B cell (primary cell): Measurements from ENCODE around the gene PPARD. TPM values are rescaled to one million over a fixed set of nuclear protein-coding genes. Genes with fewer than 3 reads are reported as not detected.

Experiments used
- ATAC-seq: fragments of 200-7000 bp; cut with Tn5 transposase; one replicate; pipeline ENCODE4 v1.10.0; 2021; ENCODE audit warnings: low read depth, mild to moderate bottlenecking, moderate number of reproducible peaks, moderate library complexity
- CTCF ChIA-PET: fragments of 350-600 bp; sonication (Branson Sonifier 250); formaldehyde crosslinking; loops from one replicate; lab custom pipeline; 2021; ENCODE audit warnings: antibody characterized with exemption, inconsistent platforms; lab: Charles Lee
- POLR2A ChIA-PET: fragments of 350-600 bp; sonication (Branson Sonifier 250); formaldehyde crosslinking; loops from one replicate; lab custom pipeline; 2021; ENCODE audit warnings: antibody characterized with exemption; lab: Charles Lee
- DNase-seq: peaks from one replicate; pipeline ENCODE4 v3.0.0; 2013
- H2AFZ ChIP-seq: 2 replicates; pipeline ENCODE4 v1.6.1; 2012; ENCODE audit warnings: mild to moderate bottlenecking, low read depth, low read length; ENCODE audit not compliant: insufficient read depth, poor library complexity, severe bottlenecking
- H3K27ac ChIP-seq, 2 donors: 1 replicate in 1 of 2; 2 replicates in 1 of 2; pipeline ENCODE4 v1.5.1; 2012 to 2013; ENCODE audit warnings: low read length in 2 of 2, mild to moderate bottlenecking in 2 of 2, moderate library complexity in 1 of 2
- H3K27me3 ChIP-seq, 4 experiments: fragments of 200-600 bp in 1 of 4; sonication (generic) in 1 of 4; replicated peaks in 1 of 4; 1 replicate in 2 of 4; 2 replicates in 2 of 4; pipeline versions ENCODE4 v1.6.1 to v1.7.0; 2013 to 2016; ENCODE audit warnings: low read length in 3 of 4, mild to moderate bottlenecking in 2 of 4, mixed read lengths in 1 of 4, moderate library complexity in 1 of 4; ENCODE audit not compliant: insufficient read depth in 4 of 4, control insufficient read depth in 3 of 4; ENCODE audit errors: control extremely low read depth in 1 of 4
- H3K36me3 ChIP-seq, 2 experiments: replicated peaks in 1 of 2; 1 replicate in 1 of 2; 2 replicates in 1 of 2; pipeline versions ENCODE4 v1.6.1 to v1.7.1; 2013; ENCODE audit warnings: low read length in 1 of 2; ENCODE audit not compliant: insufficient read depth in 2 of 2, control insufficient read depth in 1 of 2; ENCODE audit errors: control extremely low read depth in 1 of 2, extremely low read depth in 1 of 2
- H3K4me1 ChIP-seq, 2 donors: fragments of 200-600 bp in 1 of 2; sonication (generic) in 1 of 2; 1 replicate in 1 of 2; 2 replicates in 1 of 2; pipeline versions ENCODE4 v1.5.1 to v1.6.1; 2013 to 2017; ENCODE audit warnings: low read length in 2 of 2; ENCODE audit not compliant: control insufficient read depth in 2 of 2, insufficient read depth in 2 of 2
- H3K4me2 ChIP-seq: replicated peaks from 2 replicates; pipeline ENCODE3; 2012; ENCODE audit warnings: mild to moderate bottlenecking, low read depth, low read length; ENCODE audit not compliant: poor library complexity, severe bottlenecking
- H3K4me3 ChIP-seq, 5 experiments: fragments of 200-600 bp in 1 of 5; sonication (generic) in 1 of 5; 1 replicate in 3 of 5; 2 replicates in 2 of 5; pipeline versions ENCODE4 v1.5.1 to v1.7.0; 2011 to 2016; ENCODE audit warnings: low read length in 4 of 5, mild to moderate bottlenecking in 4 of 5, low read depth in 2 of 5, control low read depth in 1 of 5, moderate library complexity in 1 of 5; ENCODE audit not compliant: insufficient read depth in 1 of 5; ENCODE audit errors: control extremely low read depth in 1 of 5, extremely low read depth in 1 of 5
- H3K79me2 ChIP-seq: fragments of 200-600 bp; sonication (generic); one replicate; pipeline ENCODE4 v1.6.0; 2016; ENCODE audit warnings: low read length; ENCODE audit not compliant: control insufficient read depth, insufficient read depth
- H3K9ac ChIP-seq: fragments of 200-600 bp; sonication (generic); 2 replicates; pipeline ENCODE4 v1.6.1; 2017; ENCODE audit warnings: mild to moderate bottlenecking, low read length, moderate library complexity
- H3K9me3 ChIP-seq, 3 donors: one replicate each; pipeline versions ENCODE4 v1.6.1 to v1.7.1; 2013; ENCODE audit warnings: low read length in 2 of 3; ENCODE audit not compliant: control insufficient read depth in 2 of 3, insufficient read depth in 1 of 3; ENCODE audit errors: control extremely low read depth in 1 of 3
- H4K20me1 ChIP-seq: 2 replicates; pipeline ENCODE4 v1.6.0; 2012; ENCODE audit warnings: mild to moderate bottlenecking, low read length; ENCODE audit not compliant: insufficient read depth, control insufficient read depth, poor library complexity, severe bottlenecking
- H3K27ac Mint-ChIP-seq: one replicate; pipeline ENCODE4 v1.8.0; 2021; ENCODE audit warnings: mixed read lengths
- H3K27me3 Mint-ChIP-seq: one replicate; pipeline ENCODE4 v1.8.0; 2021; ENCODE audit warnings: mixed read lengths
- H3K4me1 Mint-ChIP-seq: one replicate; pipeline ENCODE4 v1.8.0; 2021; ENCODE audit warnings: mixed read lengths
- H3K4me3 Mint-ChIP-seq: one replicate; pipeline ENCODE4 v1.8.0; 2021; ENCODE audit warnings: mixed read lengths
- H3K9me3 Mint-ChIP-seq: one replicate; pipeline ENCODE4 v1.8.0; 2022; ENCODE audit warnings: mixed read lengths; ENCODE audit not compliant: insufficient read depth
- CTCF ChIP-seq: fragments of 200-600 bp; IDR thresholded peaks from one replicate; pipeline ENCODE4 v1.8.0; 2022; ENCODE audit warnings: antibody characterized with exemption, mild to moderate bottlenecking
- EZH2 ChIP-seq: IDR thresholded peaks from 2 replicates; pipeline ENCODE4 v1.6.1; 2012; ENCODE audit warnings: borderline replicate concordance, low read depth, mild to moderate bottlenecking, moderate library complexity, low read length; ENCODE audit not compliant: insufficient read depth, poor library complexity, severe bottlenecking
- WGBS: methylation state at CpG from one replicate; pipeline ENCODE4 v1.1.5; 2013; ENCODE audit warnings: missing lambda C conversion rate; ENCODE audit not compliant: insufficient coverage; 5-methylcytosine and 5-hydroxymethylcytosine counted together
- intact Hi-C: fragments of 100-400 bp; cut with micrococcal nuclease; formaldehyde crosslinking; loops from one replicate; pipeline ENCODE4 v1.10.0; 2022
- polyA plus RNA-seq: library from polyadenylated mRNA; depleted of rRNA; stranded (reverse); fragments of >200 nt; gene quantifications from 2 replicates; pipeline ENCODE4 v1.2.3, GENCODE V29; 2012
- total RNA-seq, 2 donors: library from RNA; stranded (reverse); fragments of 120-200 nt in 1 of 2; gene quantifications; 1 replicate in 1 of 2; 2 replicates in 1 of 2; pipeline versions ENCODE4 v1.2.3 to v1.2.4, GENCODE V29; 2013 to 2022

Gene PPARD
- total and polyA plus RNA-seq, 2 donors (not counting 1 experiment from before 2014, with no cell fraction given), result 37.9 to 38.9 TPM

DNA sequence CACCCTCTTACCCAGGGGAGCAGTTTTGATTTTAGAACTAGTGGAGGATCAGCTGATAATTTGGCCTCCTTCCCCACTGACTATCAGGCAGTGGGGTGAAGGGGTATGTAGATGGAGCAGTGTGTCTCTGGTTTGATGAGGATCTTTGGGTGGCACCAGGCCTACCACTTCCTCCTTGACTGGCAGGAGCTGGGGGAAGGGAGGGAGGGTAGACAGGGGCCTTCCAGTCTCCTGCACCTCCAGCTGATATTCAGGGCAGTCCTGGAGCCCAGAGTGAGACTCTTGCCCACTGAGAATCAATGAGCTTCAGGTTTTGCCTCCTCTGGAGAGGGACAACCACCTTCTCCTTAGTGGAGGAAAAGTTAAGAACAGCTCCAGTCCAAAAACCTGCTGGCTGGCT lies 41.5 kb upstream of the PPARD start:
- ChIA-PET POLR2A (interaction anchor here (0.6 to 1.0 kb wide), 2 partner anchors 29 to 30 kb away, joined by 3 to 7 read pairs; no protein-coding TSS in a partner anchor), CTCF (interaction anchor here (0.8 to 13.2 kb wide), 8 partner anchors 9 to 166 kb away, joined by 3 to 301 read pairs (median 5); partner anchors contain the start of genes FANCE, PPARD and RPL10A)
- Histone ChIP-seq H3K9ac (peak overlapping the region; percentile 92), H3K79me2 (peaks cover 80% of the 10 kb centered on the region), H3K4me1 (peaks cover 64 to 82% of the 10 kb centered on the region in 2 donors), H3K9me3 (no peaks in the 10 kb centered on the region), H4K20me1 (no peaks in the 10 kb centered on the region), H2AFZ (no peak overlapping the region), H3K4me3 (peak overlapping the region in 4 of 5 experiments; percentile 15 to 95 (median 35)), H3K27ac (peak overlapping the region; percentile 88 to 98), H3K27me3 (no peaks in the 10 kb centered on the region), H3K4me2 (peak overlapping the region; percentile 95), H3K36me3 (peaks cover 0 to 15% of the 10 kb centered on the region in 2 experiments)
- Mint-ChIP-seq H3K4me1 (peaks cover 63% of the 10 kb centered on the region), H3K9me3 (no peaks in the 10 kb centered on the region), H3K27ac (peak overlapping the region; percentile 97), H3K27me3 (no peaks in the 10 kb centered on the region), H3K4me3 (peak overlapping the region; percentile 82)
- TF ChIP-seq EZH2, result no peak
- no peak for TF ChIP-seq CTCF
- intact Hi-C loops, result no loop called here
- ATAC-seq, result no peak
- DNase-seq, result no peak

- Histone ChIP-seq H3K27me3 (no peaks in the 10 kb centered on the region), H3K4me3 (peak overlapping the region; percentile 14 to 72 (median 49)), H3K4me1 (peaks cover 60 to 77% of the 10 kb centered on the region in 2 donors), H2AFZ (peak overlapping the region; percentile 59), H3K9me3 (no peaks in the 10 kb centered on the region), H3K79me2 (peaks cover 98% of the 10 kb centered on the region), H3K9ac (peak overlapping the region; percentile 77), H3K36me3 (peaks cover 0 to 15% of the 10 kb centered on the region in 2 experiments), H4K20me1 (no peaks in the 10 kb centered on the region), H3K4me2 (peak overlapping the region; percentile 85), H3K27ac (peak overlapping the region; percentile 86 to 98)
- Mint-ChIP-seq H3K4me3 (peak overlapping the region; percentile 86), H3K27ac (peak overlapping the region; percentile 97), H3K27me3 (no peaks in the 10 kb centered on the region), H3K4me1 (peaks cover 70% of the 10 kb centered on the region), H3K9me3 (no peaks in the 10 kb centered on the region)
- TF ChIP-seq CTCF (no peak), EZH2 (no peak)
- DNase-seq (peak; percentile 81), ATAC-seq (peak; percentile 85)
- ChIA-PET POLR2A (interaction anchor here (0.5 to 1.3 kb wide), 6 partner anchors 9 to 621 kb away, joined by 4 to 7 read pairs (median 5); partner anchors contain the start of gene RPL10A), CTCF (interaction anchor here (0.5 to 2.2 kb wide), 13 partner anchors 8 to 1110 kb away, joined by 3 to 19 read pairs (median 4); partner anchors contain the start of genes ARMC12, FANCE and RPL10A)
- intact Hi-C loops, result loop anchor here (1.0 to 2.0 kb wide), 2 partner anchors 9 to 44 kb away; partner anchors contain the start of gene ZNF76
- 0% methylated on average over 5 of the region's 6 CpGs for WGBS
Observed at GRCh38 chr6:35302604-35303241, 39.6 kb upstream of the PPARD start.
